NCI-H524 (cell line): ENCODE data around the gene DLG5.

Source experiments
- DNase-seq, 2 experiments: peaks; one replicate each; lab custom pipeline; 2025; lab: John Stamatoyannopoulos, UW

DLG5 gene

DNA sequence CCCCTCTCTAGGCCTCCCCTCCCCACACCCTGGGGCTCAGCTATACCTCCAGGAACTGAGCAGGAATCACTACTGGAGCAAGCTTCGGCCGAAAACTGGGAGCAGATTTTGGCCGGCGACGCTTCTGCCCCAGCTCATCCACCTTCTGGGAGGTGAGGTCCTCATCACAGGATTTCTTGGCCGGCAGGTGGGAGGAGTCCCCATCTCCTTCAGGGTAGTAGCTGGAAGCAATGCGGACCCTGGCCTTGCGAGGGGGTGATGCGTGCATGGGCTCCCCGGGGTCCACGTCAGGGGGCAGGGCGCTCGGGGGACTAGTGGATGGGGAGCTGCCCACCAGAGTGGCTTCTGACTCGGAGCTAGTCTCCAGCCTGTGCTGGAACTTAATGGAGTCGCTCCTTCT is 105.5 kb downstream of the DLG5 start:
- DNase-seq = no peak

DNA sequence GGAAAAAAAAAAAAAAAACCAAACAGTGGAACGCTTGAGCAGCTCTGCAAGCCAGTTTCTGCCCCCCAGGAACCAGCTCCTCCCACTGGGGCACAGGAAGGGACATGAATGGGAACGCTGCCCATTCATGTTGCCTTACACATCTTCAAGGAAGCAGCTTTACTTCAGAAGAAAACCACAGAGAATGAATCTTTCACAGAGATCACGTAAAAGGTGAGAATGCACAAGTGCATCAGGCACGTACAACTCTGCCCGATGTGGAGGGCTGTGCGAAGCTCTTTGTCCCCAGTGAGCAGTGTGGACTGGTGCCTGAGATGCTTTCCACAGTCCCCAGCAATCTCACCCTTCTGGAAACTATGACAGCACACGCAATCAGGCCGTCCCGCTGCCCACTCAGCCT is 106.2 kb downstream of the DLG5 start:
- DNase-seq = no peak

DNA sequence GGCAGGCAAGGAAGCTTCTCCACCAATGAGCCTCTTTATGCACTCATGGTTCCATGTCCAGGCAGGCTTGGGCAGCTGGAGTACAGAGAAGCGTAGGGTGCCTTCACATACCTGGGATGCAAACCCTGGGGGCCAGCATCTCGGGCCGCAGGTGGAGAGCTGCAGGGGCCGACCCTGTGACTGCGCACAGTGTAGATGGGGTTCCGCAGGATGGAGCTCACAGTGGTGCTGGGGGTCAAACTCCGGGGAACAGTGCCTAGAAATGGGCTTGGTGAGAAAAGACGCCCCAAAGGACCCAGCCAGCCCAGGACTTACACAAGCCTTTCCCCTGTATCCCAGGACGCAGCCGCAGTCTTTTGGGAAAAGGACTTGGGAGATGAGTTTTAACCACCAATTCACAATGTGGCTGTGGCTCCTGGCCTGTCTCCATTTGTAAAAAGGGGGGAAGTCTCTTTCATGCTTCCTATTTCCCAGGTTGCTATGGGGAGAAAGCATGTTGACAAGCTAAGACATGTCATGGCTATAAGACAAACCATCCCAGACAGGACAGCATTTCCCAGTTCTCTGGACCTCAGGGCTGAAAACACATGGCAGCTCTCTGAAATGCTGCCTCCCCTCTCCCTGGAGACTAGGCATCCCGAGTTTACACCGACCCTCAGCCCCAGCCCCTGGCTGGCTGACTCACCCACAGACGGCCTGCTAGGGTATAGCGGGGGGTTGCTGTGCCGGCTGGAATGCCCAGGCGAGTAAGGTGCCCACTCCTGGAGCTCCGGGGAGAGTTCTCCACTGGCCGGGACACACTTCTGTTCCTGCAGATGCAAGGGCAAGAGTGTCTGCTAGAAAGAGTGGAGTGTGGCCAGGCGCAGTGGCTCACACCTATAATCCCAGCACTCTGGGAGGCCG is 107.1 kb downstream of the DLG5 start:
- DNase-seq = no peak

DNA sequence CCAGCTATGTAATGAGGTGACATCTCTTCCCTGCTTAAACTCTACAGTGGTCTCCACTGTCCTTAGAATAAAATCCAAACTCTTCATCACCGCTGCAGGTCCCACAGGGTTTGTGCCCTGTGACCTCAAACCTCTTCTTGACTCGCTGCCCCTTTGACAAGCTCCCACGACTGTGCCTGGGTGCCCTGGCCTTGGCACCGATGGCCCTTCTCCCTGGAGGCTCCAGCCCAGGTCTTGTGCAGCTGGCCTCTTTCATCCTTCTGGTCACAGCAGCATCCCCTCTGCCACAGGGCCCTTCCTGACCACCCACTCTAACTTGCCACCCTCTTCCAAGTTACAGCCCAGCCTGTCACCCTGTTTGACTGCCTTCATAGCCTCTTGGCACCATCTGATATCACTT is 108.2 kb downstream of the DLG5 start:
- no peak for DNase-seq

DNA sequence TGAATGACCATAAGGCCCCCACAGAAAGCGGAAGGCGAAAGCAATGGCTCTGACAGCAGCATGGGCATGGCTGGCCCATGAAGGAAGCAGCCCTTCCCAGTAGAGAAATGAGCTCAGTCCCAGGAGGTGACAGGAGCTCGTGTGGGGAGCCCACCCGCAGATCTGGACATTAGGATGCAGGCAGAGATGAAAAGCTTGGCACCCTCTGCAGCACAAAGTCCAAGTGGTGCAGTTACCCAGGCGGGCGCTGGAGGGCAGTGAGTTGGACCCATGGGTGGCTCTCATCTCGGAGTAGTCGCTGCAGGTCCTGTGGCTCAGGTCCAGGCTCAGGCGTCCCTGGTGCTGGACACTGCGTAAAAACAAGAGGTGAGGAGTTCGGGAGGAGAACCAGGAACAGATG is 109.0 kb downstream of the DLG5 start:
- no peak for DNase-seq

DNA sequence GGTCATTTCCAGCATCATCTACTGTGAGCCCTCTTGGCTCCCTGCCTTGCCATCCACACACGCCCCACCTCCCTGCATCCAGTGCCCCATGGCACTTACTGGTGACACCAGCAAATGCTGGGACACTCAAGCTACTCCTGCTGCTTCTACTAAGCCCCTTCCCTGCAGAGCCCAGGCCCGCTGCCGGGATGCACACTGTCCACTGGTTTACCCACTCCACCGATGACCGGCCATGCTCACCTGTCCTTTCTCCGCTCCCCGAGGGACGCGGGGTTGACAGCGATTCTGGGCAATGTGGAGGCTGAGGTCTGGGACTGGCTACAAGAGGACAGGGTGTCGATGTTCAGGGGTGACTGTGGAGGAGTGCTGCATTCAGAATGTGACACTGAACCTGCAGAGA is 110.2 kb downstream of the DLG5 start:
- no peak for DNase-seq

DNA sequence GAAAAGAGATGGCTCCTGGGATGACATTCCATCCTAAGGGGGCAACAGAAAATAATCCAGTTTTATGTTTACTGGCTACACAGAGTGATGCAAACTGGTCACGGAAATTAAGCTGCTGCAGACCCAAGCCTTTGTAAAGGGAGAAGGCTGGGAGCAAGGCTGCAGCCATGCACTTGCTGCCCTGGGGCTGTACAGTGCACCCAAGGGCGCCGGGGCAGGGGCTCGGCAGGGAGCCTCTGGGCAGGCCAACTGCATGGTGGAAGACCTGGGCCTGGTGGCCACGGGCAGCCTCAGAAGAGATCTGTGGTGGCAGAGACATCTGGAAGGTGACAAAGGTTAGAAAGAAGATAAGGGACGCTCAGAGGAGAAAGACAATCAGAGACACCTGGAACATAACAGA is 113.8 kb downstream of the DLG5 start:
- DNase-seq = no peak

DNA sequence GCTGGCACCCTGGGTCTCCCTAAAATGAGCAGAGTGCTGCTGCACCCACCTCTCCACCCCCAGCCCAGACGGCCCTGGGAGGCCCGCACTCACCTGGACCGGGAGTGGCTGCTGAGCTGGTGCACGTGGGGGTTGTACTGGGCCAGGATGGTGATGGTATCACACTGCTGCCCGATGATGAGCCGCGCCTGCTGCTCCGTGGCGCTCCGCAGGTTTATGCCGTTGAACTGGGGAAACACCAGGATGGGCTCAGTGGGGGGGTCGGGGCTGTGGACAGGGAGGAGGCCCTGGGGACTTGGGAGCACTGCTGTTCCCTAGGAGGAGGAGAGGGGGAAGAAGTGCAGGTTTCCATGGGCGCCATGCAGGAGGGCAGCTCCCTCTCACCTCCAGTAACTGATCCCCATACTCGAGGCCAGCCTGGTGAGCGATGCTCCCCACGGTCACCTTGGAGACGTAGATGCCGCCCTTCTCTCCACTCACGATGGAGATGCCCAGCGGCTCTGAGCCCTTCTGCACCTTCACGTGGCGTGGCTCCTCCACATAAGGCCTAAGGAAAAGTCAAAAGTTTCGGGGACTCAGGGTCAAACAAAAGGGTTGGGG is 114.6 kb downstream of the DLG5 start:
- DNase-seq = no peak

DNA sequence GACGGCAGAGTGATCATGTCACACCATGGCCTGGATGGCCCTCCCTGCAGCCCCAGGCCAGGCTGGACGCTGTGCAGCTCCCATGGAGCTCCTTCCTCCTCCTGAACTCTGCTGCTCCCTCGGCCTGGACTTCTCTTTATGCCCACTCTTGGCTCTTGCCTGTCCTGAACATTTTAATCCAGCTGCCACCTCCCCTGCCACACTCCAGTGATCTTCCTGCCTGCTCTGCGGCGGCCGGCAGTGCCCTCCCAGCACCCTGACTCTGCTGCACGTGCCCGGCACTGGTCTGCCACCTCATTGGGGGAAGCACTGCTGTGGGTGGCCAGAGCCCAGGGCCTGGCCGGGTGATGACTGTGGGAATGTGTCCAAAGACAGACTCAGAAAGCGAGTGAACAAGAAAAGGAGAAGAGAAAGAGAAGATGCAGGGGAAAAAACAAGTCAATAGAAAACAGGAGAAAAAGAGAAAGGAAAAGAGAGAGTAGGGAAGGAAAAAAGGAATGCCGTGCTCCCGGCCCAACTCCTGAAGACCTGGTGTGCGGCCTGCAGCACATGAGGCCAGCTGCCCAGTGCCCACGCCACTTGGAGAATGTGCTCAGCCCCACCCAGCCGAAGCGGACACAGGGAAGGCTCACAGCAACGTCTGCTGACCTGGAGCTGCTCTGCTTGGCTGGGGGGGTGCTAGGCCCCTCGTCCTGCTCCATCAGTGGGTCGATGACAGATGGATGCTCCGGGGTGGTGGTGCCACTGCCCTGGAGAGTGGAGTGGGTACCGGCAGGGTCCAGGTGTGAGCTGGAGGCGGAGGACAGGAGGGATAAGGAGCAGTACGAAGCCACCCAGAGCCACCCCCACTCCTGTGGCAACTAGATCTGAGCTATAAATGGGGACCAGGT is 115.9 kb downstream of the DLG5 start:
- DNase-seq = no peak

DNA sequence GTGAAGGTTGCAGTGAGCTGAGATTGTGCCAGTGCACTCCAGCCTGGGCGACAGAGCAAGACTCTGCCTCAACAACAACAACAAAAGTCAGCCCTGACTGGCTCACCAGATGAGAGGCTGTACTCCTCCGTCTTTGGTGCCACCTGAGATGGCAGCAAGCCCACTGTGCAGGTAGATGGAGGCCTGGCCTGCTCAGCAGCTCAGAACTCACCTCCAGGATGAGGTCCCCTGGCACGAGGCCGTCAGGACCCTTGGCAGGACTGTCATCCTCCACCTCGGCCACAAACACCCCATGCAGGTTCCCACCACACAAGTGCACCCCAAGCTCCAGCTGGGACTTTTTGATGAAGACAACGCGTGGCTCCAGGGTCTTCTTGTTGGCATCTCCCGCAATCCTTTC is 117.2 kb downstream of the DLG5 start:
- DNase-seq = no peak

DNA sequence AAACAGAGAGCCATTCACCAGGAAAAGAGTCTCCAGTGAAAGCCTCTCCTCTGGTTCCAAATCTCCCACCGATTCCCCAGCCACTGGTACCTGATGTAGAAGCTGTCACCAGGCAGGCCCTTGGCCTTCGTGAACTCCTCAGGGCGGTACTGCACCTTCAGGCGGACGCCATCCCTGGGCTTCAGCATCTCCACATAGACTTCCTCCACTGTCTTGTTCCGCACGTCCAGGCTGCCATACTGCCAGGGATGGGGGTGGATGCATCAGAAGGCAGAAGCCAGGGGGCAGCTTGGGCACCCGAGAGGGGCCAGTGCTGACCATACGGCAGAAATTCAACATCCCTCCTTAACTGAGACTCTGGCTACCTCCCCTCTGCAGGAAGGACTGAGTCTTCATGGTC is 118.8 kb downstream of the DLG5 start:
- DNase-seq = no peak

DNA sequence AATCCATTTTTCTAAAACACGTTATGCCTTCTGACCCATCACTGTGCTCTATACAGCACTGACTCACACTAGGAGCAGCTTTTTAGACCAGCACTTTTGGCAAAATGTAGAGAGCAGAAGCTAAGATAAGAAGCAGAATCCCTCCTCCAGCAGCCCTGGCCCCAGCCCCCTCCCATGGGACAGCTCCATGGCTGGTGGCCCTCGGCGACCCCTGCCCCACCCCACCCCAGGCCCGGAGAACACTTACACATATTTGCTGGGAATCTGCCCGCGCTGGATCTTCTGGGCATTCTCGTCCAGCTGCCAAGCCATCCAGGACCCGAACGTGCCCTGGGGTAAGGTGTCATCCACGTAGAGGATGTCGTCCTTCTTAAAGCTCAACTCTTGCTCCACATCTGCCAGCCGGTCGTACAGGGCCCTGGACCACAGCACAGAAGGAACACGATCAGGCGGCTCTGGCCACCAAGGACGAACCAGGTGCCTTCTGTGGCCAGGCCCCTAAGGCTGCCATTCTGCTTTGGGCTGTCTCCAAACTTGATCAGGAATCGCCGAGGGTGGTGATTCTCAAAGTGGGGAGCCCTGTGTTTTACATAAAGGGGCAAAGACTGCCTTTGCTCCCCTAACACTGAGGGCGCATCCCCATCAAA is 119.9 kb downstream of the DLG5 start:
- DNase-seq = no peak

DNA sequence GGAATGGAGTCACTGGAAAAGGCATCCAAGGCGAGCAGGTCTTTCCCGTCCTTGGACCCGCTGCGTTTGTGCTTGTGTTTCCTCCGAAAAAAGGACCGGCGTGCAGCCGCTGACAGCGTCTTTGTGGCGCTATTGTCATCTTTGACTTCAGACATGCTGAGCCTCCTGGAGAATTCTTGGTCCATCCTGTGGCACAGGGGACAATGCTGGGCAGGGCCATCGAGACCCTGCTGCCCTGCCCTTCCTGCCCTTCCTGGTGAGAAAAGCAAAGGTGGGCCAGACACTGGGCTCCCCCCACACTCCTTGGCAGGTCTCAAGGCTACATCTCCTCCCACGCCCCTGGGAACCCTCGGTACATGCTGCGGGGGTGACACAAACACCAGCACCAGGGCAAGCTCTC is 120.9 kb downstream of the DLG5 start:
- no peak for DNase-seq

DNA sequence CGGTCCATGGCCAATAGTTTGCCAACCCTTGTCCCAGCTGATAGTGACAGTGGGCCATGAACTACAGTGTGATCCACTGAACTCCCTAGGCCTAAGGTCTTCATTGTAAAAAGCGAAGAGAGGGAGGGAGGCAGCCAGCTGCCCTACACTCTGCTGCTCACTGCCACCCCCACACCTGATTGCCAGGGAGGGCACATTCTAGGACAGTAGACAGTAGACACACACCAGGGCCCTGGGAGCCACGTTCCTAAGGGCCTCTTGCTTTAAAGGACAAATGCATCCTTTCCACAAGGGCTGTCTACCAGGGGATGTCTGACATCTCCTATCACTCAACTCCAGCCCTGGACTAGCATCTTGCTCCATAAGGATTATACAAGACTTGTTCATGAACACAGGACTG is 122.2 kb downstream of the DLG5 start:
- no peak for DNase-seq

DNA sequence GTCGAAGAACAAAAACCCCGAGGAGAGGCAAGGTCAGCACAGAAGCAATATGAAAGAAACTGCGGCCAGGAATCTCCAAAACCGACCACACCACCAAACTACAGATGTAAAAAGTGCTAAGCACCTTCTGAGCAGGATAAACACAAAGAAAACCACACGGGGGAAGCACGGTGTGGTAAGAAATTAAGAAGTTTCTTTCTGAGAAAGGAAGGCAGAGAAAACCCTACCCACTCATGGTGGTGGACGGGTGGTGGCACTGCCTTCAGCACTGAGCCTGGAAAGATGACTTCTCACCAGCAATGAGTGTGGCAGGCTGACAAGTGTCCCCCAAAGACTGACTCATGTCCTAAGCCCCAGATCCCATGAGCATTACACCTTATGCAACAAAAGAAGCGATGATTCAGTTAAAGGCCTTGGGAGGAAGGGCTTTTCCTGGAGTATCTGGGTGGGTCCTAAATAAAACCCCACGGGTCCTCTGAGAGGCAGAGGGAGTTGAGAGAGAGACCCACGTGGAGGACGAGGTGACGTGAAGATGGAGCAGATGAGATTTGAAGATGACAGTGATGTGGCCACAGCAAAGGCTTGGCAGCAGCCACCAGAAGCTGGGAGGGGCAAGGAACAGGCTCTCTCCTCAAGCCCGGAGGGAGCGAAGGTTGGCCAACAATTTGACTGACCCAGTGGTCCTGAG is 124.9 kb downstream of the DLG5 start:
- DNase-seq = no peak

DNA sequence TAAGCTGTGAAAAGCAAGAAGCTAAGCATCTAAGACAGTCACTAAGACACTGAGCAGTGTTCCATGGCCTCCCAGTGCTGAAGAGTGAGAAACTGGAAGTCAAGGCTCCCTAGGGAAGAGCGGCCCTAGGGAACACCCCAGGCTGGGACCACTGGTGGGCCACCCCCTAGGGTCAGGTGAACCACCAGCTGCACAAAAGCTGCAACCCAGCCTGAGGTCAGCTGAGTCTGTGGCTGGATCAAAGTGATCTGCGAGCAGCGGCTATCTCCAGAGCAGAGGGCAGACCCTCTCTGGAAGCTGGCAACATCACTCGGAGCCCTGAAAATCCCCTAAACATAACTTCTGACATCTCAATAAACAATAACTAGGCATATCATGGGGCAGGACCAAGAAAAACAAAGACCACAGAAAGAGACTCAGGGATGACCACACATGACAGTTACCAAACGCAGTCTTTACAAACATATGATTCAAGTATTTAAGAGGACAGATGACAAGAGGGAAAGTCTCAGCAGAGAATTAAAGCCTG is 125.8 kb downstream of the DLG5 start:
- no peak for DNase-seq

DNA sequence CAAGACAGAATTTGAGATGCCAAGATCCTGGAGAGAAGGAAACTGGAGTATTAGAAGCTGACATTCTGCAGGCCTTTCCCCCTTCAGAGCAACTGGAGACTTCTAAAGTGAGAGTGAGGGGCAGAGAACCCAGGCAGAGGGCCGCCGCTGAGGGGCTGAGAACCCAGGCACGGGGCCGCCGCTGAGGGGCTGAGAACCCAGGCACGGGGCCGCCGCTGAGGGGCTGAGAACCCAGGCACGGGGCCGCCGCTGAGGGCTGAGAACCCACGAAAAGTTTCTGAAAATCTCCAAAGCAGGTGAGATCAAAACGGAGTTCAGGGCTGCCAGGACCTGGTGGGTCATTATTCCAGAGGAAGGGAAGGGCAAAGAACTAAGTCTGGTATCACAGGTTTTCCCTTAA is 126.2 kb downstream of the DLG5 start:
- no peak for DNase-seq

DNA sequence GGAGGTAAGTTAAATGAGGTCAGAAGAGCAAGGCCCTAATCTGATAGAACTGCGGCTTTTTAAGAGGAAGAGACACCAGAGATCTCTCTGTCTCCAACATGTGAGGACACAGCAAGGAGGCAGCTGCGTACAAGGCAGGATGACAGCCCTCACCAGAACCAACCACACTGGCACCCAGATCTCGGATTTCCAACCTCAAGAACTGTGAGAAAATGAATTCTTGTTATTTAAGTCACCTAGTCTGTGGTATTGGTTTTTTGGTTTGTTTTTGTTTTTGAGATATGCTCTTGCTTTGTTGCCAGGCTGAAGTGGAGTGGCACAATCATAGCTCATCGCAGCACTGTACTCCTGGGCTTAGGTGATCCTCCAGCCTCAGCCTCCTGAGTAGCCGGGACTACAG is 127.2 kb downstream of the DLG5 start:
- DNase-seq = no peak

DNA sequence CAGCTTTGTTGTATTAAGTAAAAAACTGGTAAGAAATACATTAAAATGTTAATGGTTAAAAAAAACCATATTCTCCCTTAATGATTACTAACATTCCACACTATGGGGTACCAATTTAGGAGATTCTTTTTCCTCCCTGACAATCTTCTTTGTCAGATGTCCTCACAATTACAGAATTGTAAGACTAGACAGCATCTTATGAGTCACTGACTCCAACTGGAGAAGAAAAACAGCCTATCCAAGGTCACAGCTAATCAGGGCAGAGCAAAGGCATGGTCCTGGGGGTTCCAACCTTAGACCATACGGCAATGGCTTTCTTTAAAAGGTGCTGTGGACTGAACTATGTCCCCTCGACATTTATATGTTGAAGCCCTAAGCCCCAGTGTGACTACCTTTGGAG is 127.6 kb downstream of the DLG5 start:
- no peak for DNase-seq

DNA sequence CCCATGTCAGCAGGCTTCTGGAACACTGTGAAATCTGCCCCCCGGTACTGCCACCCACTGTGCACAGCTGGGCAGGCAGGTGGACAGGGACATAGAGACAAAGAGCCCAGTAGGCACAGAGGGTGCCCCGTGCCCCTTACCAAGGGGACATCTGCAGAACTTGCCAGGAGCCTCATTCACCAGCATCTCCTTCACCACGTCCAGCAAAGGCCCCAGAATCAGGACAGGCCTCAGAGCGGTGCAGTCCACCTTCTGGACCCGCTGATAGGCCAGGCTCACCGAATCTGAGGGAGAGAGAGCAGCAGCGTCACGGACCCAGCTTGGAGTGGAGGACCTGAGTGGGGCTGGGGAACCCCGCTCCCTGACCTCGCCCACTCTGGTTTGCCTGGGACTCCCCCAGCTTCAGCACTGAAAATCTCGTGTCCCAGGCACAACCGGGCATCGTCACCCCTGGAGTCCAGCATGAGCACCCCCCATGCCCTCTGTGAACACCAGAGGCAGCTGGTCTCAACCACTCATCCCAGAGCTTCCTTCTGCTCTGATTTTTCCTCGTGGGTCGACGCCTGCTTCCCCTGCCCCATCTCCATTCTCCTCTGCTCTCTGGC is 130.1 kb downstream of the DLG5 start:
- no peak for DNase-seq
